Measurements from ENCODE around the gene ARSG.

DNA sequence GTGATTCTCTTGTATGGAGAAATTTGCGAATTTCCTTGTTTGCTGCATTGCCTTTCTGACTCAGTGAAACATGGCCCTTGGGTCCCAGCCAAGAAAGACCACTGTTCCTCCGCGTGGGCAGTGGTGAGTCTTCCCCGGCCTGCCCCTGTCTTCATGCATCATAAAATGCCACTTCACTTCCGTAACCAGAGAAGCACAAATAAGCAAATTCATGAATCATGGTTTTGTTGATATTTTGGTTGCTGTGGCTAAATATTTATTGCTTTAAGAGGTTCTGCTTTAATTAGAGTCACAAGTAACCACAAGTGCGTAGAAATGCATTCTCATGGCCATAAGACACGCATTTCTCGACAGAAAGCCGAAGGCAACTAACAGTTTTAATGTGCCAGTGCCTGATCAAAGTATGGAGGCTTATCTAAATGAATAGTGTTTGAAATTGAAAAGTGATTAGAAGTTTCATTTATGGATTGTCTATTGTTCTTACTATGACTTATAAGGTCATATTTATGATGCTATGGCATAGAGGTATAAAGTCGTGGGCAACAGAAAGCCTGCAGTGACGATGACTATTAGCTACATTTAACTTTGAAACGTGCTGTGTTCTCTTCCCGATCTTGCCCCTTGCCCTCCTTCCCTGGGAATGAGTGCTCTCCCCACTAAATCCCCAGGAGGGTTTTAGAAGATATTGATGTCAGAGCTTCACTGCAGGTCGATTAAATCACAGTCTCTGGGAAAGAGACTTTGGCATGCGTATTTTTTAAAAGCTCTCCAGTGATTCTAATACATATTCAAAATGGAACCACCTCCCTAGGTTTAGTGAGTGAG, 90.0 kb downstream of the ARSG start:
- TF ChIP-seq, protein P1, sequence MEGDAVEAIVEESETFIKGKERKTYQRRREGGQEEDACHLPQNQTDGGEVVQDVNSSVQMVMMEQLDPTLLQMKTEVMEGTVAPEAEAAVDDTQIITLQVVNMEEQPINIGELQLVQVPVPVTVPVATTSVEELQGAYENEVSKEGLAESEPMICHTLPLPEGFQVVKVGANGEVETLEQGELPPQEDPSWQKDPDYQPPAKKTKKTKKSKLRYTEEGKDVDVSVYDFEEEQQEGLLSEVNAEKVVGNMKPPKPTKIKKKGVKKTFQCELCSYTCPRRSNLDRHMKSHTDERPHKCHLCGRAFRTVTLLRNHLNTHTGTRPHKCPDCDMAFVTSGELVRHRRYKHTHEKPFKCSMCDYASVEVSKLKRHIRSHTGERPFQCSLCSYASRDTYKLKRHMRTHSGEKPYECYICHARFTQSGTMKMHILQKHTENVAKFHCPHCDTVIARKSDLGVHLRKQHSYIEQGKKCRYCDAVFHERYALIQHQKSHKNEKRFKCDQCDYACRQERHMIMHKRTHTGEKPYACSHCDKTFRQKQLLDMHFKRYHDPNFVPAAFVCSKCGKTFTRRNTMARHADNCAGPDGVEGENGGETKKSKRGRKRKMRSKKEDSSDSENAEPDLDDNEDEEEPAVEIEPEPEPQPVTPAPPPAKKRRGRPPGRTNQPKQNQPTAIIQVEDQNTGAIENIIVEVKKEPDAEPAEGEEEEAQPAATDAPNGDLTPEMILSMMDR (IDR thresholded peaks at IDR 0.05 in 2 of 3, conservative IDR thresholded peaks at IDR 0.05 in 1 of 3; ENCODE audit: insufficient read depth in 2 of 3, low read depth in 1 of 3, low read length in 3 of 3): no peak
- no peak for TF ChIP-seq SAFB2 (IDR thresholded peaks at IDR 0.05; ENCODE audit: borderline replicate concordance, low read depth, low read length, severe bottlenecking)
- no peak for TF ChIP-seq MED1 (CRISPR knock-in tag; IDR thresholded peaks at IDR 0.05; ENCODE audit: borderline replicate concordance)
- no peak for TF ChIP-seq CHD4 (IDR thresholded peaks at IDR 0.05; ENCODE audit: insufficient read depth, insufficient replicate concordance, low read depth, low read length, poor library complexity, severe bottlenecking)
- no peak for TF ChIP-seq ARHGAP35 (IDR thresholded peaks at IDR 0.05; ENCODE audit: partially characterized antibody)
- TF ChIP-seq EZH2 (IDR thresholded peaks at IDR 0.05; ENCODE audit: borderline replicate concordance, low read depth, low read length): no peak
- TF ChIP-seq ZNF311 (CRISPR knock-in tag; IDR thresholded peaks at IDR 0.05): no peak
- no peak for TF ChIP-seq PTBP1 (IDR thresholded peaks at IDR 0.05; ENCODE audit: low read depth, low read length)
- no peak for TF ChIP-seq SIN3A (IDR thresholded peaks at IDR 0.05; ENCODE audit: borderline replicate concordance in 2 of 2, control insufficient read depth in 1 of 2, low read depth in 2 of 2, low read length in 2 of 2)
- TF ChIP-seq EP300 (IDR thresholded peaks at IDR 0.05; ENCODE audit: low read length): no peak
- TF ChIP-seq, protein P2, sequence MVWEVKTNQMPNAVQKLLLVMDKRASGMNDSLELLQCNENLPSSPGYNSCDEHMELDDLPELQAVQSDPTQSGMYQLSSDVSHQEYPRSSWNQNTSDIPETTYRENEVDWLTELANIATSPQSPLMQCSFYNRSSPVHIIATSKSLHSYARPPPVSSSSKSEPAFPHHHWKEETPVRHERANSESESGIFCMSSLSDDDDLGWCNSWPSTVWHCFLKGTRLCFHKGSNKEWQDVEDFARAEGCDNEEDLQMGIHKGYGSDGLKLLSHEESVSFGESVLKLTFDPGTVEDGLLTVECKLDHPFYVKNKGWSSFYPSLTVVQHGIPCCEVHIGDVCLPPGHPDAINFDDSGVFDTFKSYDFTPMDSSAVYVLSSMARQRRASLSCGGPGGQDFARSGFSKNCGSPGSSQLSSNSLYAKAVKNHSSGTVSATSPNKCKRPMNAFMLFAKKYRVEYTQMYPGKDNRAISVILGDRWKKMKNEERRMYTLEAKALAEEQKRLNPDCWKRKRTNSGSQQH (CRISPR knock-in tag; IDR thresholded peaks at IDR 0.05): no peak
- no peak for TF ChIP-seq RNF2 (IDR thresholded peaks at IDR 0.05)
- TF ChIP-seq, protein P3, sequence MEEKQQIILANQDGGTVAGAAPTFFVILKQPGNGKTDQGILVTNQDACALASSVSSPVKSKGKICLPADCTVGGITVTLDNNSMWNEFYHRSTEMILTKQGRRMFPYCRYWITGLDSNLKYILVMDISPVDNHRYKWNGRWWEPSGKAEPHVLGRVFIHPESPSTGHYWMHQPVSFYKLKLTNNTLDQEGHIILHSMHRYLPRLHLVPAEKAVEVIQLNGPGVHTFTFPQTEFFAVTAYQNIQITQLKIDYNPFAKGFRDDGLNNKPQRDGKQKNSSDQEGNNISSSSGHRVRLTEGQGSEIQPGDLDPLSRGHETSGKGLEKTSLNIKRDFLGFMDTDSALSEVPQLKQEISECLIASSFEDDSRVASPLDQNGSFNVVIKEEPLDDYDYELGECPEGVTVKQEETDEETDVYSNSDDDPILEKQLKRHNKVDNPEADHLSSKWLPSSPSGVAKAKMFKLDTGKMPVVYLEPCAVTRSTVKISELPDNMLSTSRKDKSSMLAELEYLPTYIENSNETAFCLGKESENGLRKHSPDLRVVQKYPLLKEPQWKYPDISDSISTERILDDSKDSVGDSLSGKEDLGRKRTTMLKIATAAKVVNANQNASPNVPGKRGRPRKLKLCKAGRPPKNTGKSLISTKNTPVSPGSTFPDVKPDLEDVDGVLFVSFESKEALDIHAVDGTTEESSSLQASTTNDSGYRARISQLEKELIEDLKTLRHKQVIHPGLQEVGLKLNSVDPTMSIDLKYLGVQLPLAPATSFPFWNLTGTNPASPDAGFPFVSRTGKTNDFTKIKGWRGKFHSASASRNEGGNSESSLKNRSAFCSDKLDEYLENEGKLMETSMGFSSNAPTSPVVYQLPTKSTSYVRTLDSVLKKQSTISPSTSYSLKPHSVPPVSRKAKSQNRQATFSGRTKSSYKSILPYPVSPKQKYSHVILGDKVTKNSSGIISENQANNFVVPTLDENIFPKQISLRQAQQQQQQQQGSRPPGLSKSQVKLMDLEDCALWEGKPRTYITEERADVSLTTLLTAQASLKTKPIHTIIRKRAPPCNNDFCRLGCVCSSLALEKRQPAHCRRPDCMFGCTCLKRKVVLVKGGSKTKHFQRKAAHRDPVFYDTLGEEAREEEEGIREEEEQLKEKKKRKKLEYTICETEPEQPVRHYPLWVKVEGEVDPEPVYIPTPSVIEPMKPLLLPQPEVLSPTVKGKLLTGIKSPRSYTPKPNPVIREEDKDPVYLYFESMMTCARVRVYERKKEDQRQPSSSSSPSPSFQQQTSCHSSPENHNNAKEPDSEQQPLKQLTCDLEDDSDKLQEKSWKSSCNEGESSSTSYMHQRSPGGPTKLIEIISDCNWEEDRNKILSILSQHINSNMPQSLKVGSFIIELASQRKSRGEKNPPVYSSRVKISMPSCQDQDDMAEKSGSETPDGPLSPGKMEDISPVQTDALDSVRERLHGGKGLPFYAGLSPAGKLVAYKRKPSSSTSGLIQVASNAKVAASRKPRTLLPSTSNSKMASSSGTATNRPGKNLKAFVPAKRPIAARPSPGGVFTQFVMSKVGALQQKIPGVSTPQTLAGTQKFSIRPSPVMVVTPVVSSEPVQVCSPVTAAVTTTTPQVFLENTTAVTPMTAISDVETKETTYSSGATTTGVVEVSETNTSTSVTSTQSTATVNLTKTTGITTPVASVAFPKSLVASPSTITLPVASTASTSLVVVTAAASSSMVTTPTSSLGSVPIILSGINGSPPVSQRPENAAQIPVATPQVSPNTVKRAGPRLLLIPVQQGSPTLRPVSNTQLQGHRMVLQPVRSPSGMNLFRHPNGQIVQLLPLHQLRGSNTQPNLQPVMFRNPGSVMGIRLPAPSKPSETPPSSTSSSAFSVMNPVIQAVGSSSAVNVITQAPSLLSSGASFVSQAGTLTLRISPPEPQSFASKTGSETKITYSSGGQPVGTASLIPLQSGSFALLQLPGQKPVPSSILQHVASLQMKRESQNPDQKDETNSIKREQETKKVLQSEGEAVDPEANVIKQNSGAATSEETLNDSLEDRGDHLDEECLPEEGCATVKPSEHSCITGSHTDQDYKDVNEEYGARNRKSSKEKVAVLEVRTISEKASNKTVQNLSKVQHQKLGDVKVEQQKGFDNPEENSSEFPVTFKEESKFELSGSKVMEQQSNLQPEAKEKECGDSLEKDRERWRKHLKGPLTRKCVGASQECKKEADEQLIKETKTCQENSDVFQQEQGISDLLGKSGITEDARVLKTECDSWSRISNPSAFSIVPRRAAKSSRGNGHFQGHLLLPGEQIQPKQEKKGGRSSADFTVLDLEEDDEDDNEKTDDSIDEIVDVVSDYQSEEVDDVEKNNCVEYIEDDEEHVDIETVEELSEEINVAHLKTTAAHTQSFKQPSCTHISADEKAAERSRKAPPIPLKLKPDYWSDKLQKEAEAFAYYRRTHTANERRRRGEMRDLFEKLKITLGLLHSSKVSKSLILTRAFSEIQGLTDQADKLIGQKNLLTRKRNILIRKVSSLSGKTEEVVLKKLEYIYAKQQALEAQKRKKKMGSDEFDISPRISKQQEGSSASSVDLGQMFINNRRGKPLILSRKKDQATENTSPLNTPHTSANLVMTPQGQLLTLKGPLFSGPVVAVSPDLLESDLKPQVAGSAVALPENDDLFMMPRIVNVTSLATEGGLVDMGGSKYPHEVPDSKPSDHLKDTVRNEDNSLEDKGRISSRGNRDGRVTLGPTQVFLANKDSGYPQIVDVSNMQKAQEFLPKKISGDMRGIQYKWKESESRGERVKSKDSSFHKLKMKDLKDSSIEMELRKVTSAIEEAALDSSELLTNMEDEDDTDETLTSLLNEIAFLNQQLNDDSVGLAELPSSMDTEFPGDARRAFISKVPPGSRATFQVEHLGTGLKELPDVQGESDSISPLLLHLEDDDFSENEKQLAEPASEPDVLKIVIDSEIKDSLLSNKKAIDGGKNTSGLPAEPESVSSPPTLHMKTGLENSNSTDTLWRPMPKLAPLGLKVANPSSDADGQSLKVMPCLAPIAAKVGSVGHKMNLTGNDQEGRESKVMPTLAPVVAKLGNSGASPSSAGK (IDR thresholded peaks at IDR 0.05): no peak
- TF ChIP-seq HMG20B (CRISPR knock-in tag; IDR thresholded peaks at IDR 0.05): no peak
